Loucy (cell line): ENCODE measurements around the gene PAX3.

Source experiments
- H2AFZ ChIP-seq: fragments of 200-600 bp; sonication (generic); 2 replicates; pipeline ENCODE4 v1.6.0; 2016; ENCODE audit warnings: antibody characterized with exemption, mild to moderate bottlenecking, low read length, moderate library complexity
- H3F3A ChIP-seq: fragments of 200-600 bp; 2 replicates; pipeline ENCODE4 v1.6.0; 2016; ENCODE audit warnings: antibody characterized with exemption, low read depth, mild to moderate bottlenecking
- H3K27me3 ChIP-seq: fragments of 200-600 bp; sonication (generic); 2 replicates; pipeline ENCODE4 v1.6.1; 2014; ENCODE audit warnings: low read length, mild to moderate bottlenecking; ENCODE audit not compliant: insufficient read depth, poor library complexity, severe bottlenecking
- H3K36me3 ChIP-seq: fragments of 200-600 bp; sonication (generic); 2 replicates; pipeline ENCODE4 v1.6.1; 2016; ENCODE audit warnings: low read length; ENCODE audit not compliant: insufficient read depth
- H3K4me1 ChIP-seq: fragments of 200-600 bp; sonication (generic); 2 replicates; pipeline ENCODE4 v1.5.1; 2014; ENCODE audit warnings: low read length, mild to moderate bottlenecking; ENCODE audit not compliant: insufficient read depth, poor library complexity, severe bottlenecking
- H3K4me2 ChIP-seq: fragments of 200-600 bp; sonication (generic); 2 replicates; pipeline ENCODE4 v1.6.0; 2014; ENCODE audit warnings: antibody characterized with exemption, low read length, low read depth, mild to moderate bottlenecking; ENCODE audit not compliant: poor library complexity, severe bottlenecking
- H3K4me3 ChIP-seq: fragments of 200-600 bp; sonication (generic); 2 replicates; pipeline ENCODE4 v1.5.1; 2014; ENCODE audit warnings: low read length, mild to moderate bottlenecking, mixed read lengths; ENCODE audit not compliant: poor library complexity, severe bottlenecking
- H3K79me2 ChIP-seq: fragments of 200-600 bp; sonication (generic); 2 replicates; pipeline ENCODE4 v1.6.1; 2014; ENCODE audit warnings: low read length; ENCODE audit not compliant: insufficient read depth
- H3K9ac ChIP-seq: fragments of 200-600 bp; sonication (generic); 2 replicates; pipeline ENCODE4 v1.6.0; 2014; ENCODE audit warnings: mild to moderate bottlenecking, low read depth, low read length, moderate library complexity; ENCODE audit not compliant: poor library complexity, severe bottlenecking
- H3K9me2 ChIP-seq: fragments of 200-600 bp; sonication (generic); replicated peaks from 2 replicates; pipeline ENCODE4 v1.6.1; 2016; ENCODE audit warnings: low read depth, low read length, mixed read lengths
- H3K9me3 ChIP-seq: fragments of 200-600 bp; sonication (generic); 2 replicates; pipeline ENCODE4 v1.6.1; 2014; ENCODE audit warnings: mild to moderate bottlenecking, antibody characterized with exemption, low read length, low read depth; ENCODE audit not compliant: insufficient read depth
- H4K20me1 ChIP-seq: fragments of 200-600 bp; sonication (generic); 2 replicates; pipeline ENCODE4 v1.6.0; 2014; ENCODE audit warnings: antibody characterized with exemption, low read length, mild to moderate bottlenecking; ENCODE audit not compliant: insufficient read depth, poor library complexity, severe bottlenecking
- CTCF ChIP-seq: fragments of 200-600 bp; sonication (generic); conservative IDR thresholded peaks from 2 replicates; pipeline ENCODE4 v1.5.1; 2014; ENCODE audit warnings: mild to moderate bottlenecking, antibody characterized with exemption, low read length
- EZH2phosphoT487 ChIP-seq: fragments of 200-600 bp; IDR thresholded peaks from 2 replicates; pipeline ENCODE4 v1.6.1; 2018; ENCODE audit warnings: antibody characterized with exemption, mild to moderate bottlenecking, moderate library complexity, borderline replicate concordance

The PAX3 gene

GRCh38 chr2:222298311-222299150 is at the start of gene PAX3:
PAX3 (minus strand) TSS chr2:222298998; CDS start chr2:222298615, 383 bp downstream.
- Histone ChIP-seq H3F3A (no peaks in the 10 kb centered on the region), H3K4me2 (no peak within 1 kb of the TSS), H3K9me2 (no peaks in the 10 kb centered on the region), H3K36me3 (no peaks in the 10 kb centered on the region), H3K27me3 (no peaks in the 10 kb centered on the region), H3K4me3 (no peak within 1 kb of the TSS), H3K79me2 (no peaks in the 10 kb centered on the region), H3K4me1 (no peaks in the 10 kb centered on the region), H4K20me1 (no peaks in the 10 kb centered on the region), H3K9ac (no peak within 1 kb of the TSS), H3K9me3 (no peaks in the 10 kb centered on the region; the same call in 1 of the 2 replicates), H2AFZ (no peak within 1 kb of the TSS)
- TF ChIP-seq EZH2phosphoT487, result no peak
- TF ChIP-seq CTCF, result no peak

- H3K4me2 ChIP-seq, result no peak overlapping the region
- H3K27me3 ChIP-seq, result no peaks in the 10 kb centered on the region
- H2AFZ ChIP-seq, result no peak overlapping the region
- H3K79me2 ChIP-seq, result no peaks in the 10 kb centered on the region
- no peaks in the 10 kb centered on the region for H3K4me1 ChIP-seq
- TF ChIP-seq EZH2phosphoT487 (no peak), CTCF (no peak)
- H3K4me3 ChIP-seq, result no peak overlapping the region
- H3K9me3 ChIP-seq, result no peaks in the 10 kb centered on the region
- H4K20me1 ChIP-seq, result no peaks in the 10 kb centered on the region
- H3F3A ChIP-seq, result no peaks in the 10 kb centered on the region
- no peaks in the 10 kb centered on the region for H3K36me3 ChIP-seq
- H3K9me2 ChIP-seq, result no peaks in the 10 kb centered on the region
- H3K9ac ChIP-seq, result no peak overlapping the region
These were observed 42.5 kb upstream of the PAX3 start for GRCh38 chr2:222341331-222341730.

- no peaks in the 10 kb centered on the region for H3K4me1 ChIP-seq
- peaks cover 4% of the 10 kb centered on the region; the same call in 1 of the 2 replicates for H3K9me3 ChIP-seq
- no peaks in the 10 kb centered on the region for H3K79me2 ChIP-seq
- H3K27me3 ChIP-seq, result no peaks in the 10 kb centered on the region
- H3F3A ChIP-seq, result no peaks in the 10 kb centered on the region
- TF ChIP-seq EZH2phosphoT487, result no peak
- TF ChIP-seq CTCF, result no peak
- no peak overlapping the region for H2AFZ ChIP-seq
- no peaks in the 10 kb centered on the region for H3K9me2 ChIP-seq
- H3K36me3 ChIP-seq, result no peaks in the 10 kb centered on the region
- no peak overlapping the region for H3K4me2 ChIP-seq
- no peaks in the 10 kb centered on the region for H4K20me1 ChIP-seq
- H3K9ac ChIP-seq, result no peak overlapping the region
- no peak overlapping the region for H3K4me3 ChIP-seq
These were observed 39.6 kb upstream of the PAX3 start for GRCh38 chr2:222338374-222338773.
